ENCODE results near the gene PDS5B.
A peak's percentile ranks its signal among the peaks of the same experiment; 100 is the strongest.

Gene PDS5B

GRCh38 chr13:32586080-32586900, at the start of gene PDS5B (continued):
- TF ChIP-seq ZNF561 (tag by site-specific recombination; IDR thresholded peaks at IDR 0.05; ENCODE audit: borderline replicate concordance) (peak; percentile 69; the same call in 1 of the 2 replicates), ZXDB (tag by site-specific recombination; IDR thresholded peaks at IDR 0.05) (no peak), ZNF19 (tag by site-specific recombination; IDR thresholded peaks at IDR 0.05; ENCODE audit: low read depth) (no peak), ZNF394 (tag by site-specific recombination; IDR thresholded peaks at IDR 0.05; ENCODE audit: borderline replicate concordance) (peak; percentile 86), ZNF660 (tag by site-specific recombination; IDR thresholded peaks at IDR 0.05) (peak; percentile 41; the same call in 1 of the 2 replicates), ZNF221 (tag by site-specific recombination; IDR thresholded peaks at IDR 0.05; ENCODE audit: borderline replicate concordance) (no peak), ZNF148 (tag by site-specific recombination; IDR thresholded peaks at IDR 0.05; ENCODE audit: borderline replicate concordance) (no peak), ZNF791 (tag by site-specific recombination; IDR thresholded peaks at IDR 0.05) (no peak), ZFHX2 (tag by site-specific recombination; conservative IDR thresholded peaks at IDR 0.05) (no peak; the same call in 1 of the 2 replicates), ZBTB6 (tag by site-specific recombination; IDR thresholded peaks at IDR 0.05) (no peak), ZBTB11 (tag by site-specific recombination; conservative IDR thresholded peaks at IDR 0.05; ENCODE audit: low read depth) (peak; percentile 45; the same call in 1 of the 2 replicates), BCL6B (tag by site-specific recombination; IDR thresholded peaks at IDR 0.05) (no peak), ZBTB26 (tag by site-specific recombination; optimal IDR thresholded peaks at IDR 0.05) (peak; percentile 69), ZSCAN30 (tag by site-specific recombination; IDR thresholded peaks at IDR 0.05) (peak; percentile 77), ZBTB20 (tag by site-specific recombination; IDR thresholded peaks at IDR 0.05) (peak; percentile 92), ZNF335 (tag by site-specific recombination; conservative IDR thresholded peaks at IDR 0.05) (peak; percentile 75), ZNF701 (tag by site-specific recombination; IDR thresholded peaks at IDR 0.05) (no peak), YY1 (tag by site-specific recombination; IDR thresholded peaks at IDR 0.05) (peak; percentile 82; the same call in 1 of the 2 replicates), ZBTB8A (tag by site-specific recombination; IDR thresholded peaks at IDR 0.05) (peak; percentile 32; the same call in 1 of the 2 replicates), KLF8 (tag by site-specific recombination; IDR thresholded peaks at IDR 0.05) (peak; percentile 65; the same call in 1 of the 2 replicates), ZNF670 (tag by site-specific recombination; IDR thresholded peaks at IDR 0.05; ENCODE audit: low read depth) (no peak), PATZ1 (tag by site-specific recombination; IDR thresholded peaks at IDR 0.05) (peak; percentile 77), ZNF398 (tag by site-specific recombination; IDR thresholded peaks at IDR 0.05) (peak; percentile 65), ZNF76 (tag by site-specific recombination; IDR thresholded peaks at IDR 0.05; ENCODE audit: borderline replicate concordance, low read depth) (peak; percentile 36; the same call in 1 of the 2 replicates)

All from HEK293 (cell line).